K562 (cell line): ENCODE measurements around the gene NTM. TPM values are rescaled to one million over a fixed set of nuclear protein-coding genes. Genes with fewer than 3 reads are reported as not detected.

Source experiments
- MGA ChIP-seq: fragments of 450-650 bp; IDR thresholded peaks from 2 replicates; pipeline ENCODE4 v1.6.1; 2016; ENCODE audit warnings: mild to moderate bottlenecking, moderate library complexity
- ZNF263 ChIP-seq: sonication (generic); formaldehyde crosslinking; IDR thresholded peaks from 2 replicates; pipeline ENCODE4 v1.8.0; 2022; ENCODE audit warnings: mild to moderate bottlenecking, missing genetic modification reagents, borderline replicate concordance
- ZNF696 ChIP-seq: fragments of 250-450 bp; sonication (Bioruptor Pico); conservative IDR thresholded peaks from 2 replicates; pipeline ENCODE4 v1.4.0; 2020; ENCODE audit warnings: mild to moderate bottlenecking, moderate library complexity
- polyA plus RNA-seq, 8 experiments: library from polyadenylated mRNA; depleted of rRNA in 4 of 8; stranded (reverse) in 5 of 8; unstranded in 3 of 8; fragments of >200 nt; fragmentation: Nextera tagmentation in 2 of 8; fragmentation: Illumina TruSeq in 1 of 8; extraction: Ambion mirVana in 2 of 8; extraction: Trizol in 1 of 8; gene quantifications; 2 replicates each; pipeline versions ENCODE4 v1.2.1 to v1.2.3, GENCODE V29; 2011 to 2014; ENCODE audit warnings: inconsistent platforms in 1 of 8, missing spikeins in 1 of 8
- total RNA-seq, 7 experiments: library from RNA; depleted of rRNA in 6 of 7; stranded (reverse); fragments of >200 nt in 6 of 7; fragmentation: Illumina TruSeq in 2 of 7; extraction: Trizol in 2 of 7; gene quantifications; 2 replicates each; pipeline versions ENCODE4 v1.2.1 to v1.2.3, GENCODE V29; 2011 to 2021; ENCODE audit warnings: low replicate concordance in 1 of 7

Gene NTM
- total and polyA plus RNA-seq, 9 of the 15 experiments (the other 6 are each of a cell fraction or from before 2014, with no cell fraction given): not detected

DNA sequence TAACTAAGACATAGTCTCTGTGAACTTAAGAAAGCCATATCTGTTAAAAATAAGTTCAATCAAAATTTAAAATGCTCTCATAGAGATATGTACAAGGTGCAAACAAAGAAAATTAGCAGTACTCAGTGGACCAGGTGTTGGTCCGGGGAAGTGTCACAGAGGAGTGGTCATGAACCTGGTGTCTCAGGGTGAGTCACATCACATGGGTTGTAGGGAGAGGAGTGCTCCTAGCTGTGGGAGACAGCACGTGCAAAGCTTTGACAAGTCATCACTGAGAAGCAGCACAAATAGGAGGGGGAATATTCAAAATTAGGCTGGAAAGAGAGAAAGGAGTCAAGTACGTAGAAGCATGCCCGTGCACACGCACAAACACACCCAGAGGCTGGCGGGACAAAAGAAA, 438.1 kb downstream of the NTM start (continued):
- TF ChIP-seq MGA: no peak
- TF ChIP-seq ZNF696 (CRISPR knock-in tag): no peak
- TF ChIP-seq ZNF263 (CRISPR knock-in tag): no peak
